WTC11 (cell line): ENCODE results near the gene COG4. TPM values are rescaled to one million over a fixed set of nuclear protein-coding genes. Genes with fewer than 3 reads are reported as not detected.

Experiments
- ATAC-seq: fragments of 200-7000 bp; cut with Tn5 transposase; 2 replicates; pipeline ENCODE4 v1.10.0; 2021; ENCODE audit warnings: mild to moderate bottlenecking, moderate library complexity
- CTCF ChIA-PET: fragments of 300-600 bp; sonication (Branson Sonifier 250); formaldehyde crosslinking; loops from one replicate; lab custom pipeline; 2021; ENCODE audit warnings: antibody characterized with exemption; lab: Charles Lee
- POLR2A ChIA-PET: fragments of 350-600 bp; sonication (Branson Sonifier 250); formaldehyde crosslinking; loops from one replicate; lab custom pipeline; 2021; ENCODE audit warnings: antibody characterized with exemption; lab: Charles Lee
- DNase-seq: peaks from one replicate; pipeline ENCODE4 v3.0.0; 2021; ENCODE audit warnings: low spot score
- H3K27ac Mint-ChIP-seq: 2 replicates; pipeline ENCODE4 v1.8.0; 2021; ENCODE audit warnings: mixed read lengths
- H3K27me3 Mint-ChIP-seq: 2 replicates; pipeline ENCODE4 v1.8.0; 2021; ENCODE audit warnings: low read depth, mild to moderate bottlenecking, moderate library complexity, mixed read lengths
- H3K36me3 Mint-ChIP-seq: 2 replicates; pipeline ENCODE4 v1.8.0; 2021; ENCODE audit warnings: mixed read lengths
- H3K4me1 Mint-ChIP-seq: 2 replicates; pipeline ENCODE4 v1.8.0; 2022; ENCODE audit warnings: mixed read lengths
- H3K4me3 Mint-ChIP-seq: 2 replicates; pipeline ENCODE4 v1.8.0; 2021; ENCODE audit warnings: mild to moderate bottlenecking, moderate library complexity, mixed read lengths
- H3K9me3 Mint-ChIP-seq: 2 replicates; pipeline ENCODE4 v1.8.0; 2021; ENCODE audit warnings: mixed read lengths
- CREM ChIP-seq: sonication (generic); formaldehyde crosslinking; IDR thresholded peaks from 2 replicates; pipeline ENCODE4 v1.8.1; 2022; ENCODE audit warnings: mild to moderate bottlenecking, missing genetic modification reagents, moderate library complexity
- FOXP1 ChIP-seq: sonication (generic); formaldehyde crosslinking; IDR thresholded peaks from 2 replicates; pipeline ENCODE4 v1.8.0; 2022; ENCODE audit warnings: missing genetic modification reagents, mild to moderate bottlenecking, moderate library complexity, borderline replicate concordance
- NFE2L1 ChIP-seq: sonication (generic); formaldehyde crosslinking; IDR thresholded peaks from 2 replicates; pipeline ENCODE4 v1.8.1; 2023; ENCODE audit warnings: missing genetic modification reagents
- TCF7 ChIP-seq: sonication (generic); formaldehyde crosslinking; IDR thresholded peaks from 2 replicates; pipeline ENCODE4 v1.8.0; 2022; ENCODE audit warnings: mild to moderate bottlenecking, low read depth, missing genetic modification reagents, moderate library complexity
- TEAD4 ChIP-seq: sonication (generic); formaldehyde crosslinking; IDR thresholded peaks from 2 replicates; pipeline ENCODE4 v1.8.0; 2022; ENCODE audit warnings: mild to moderate bottlenecking, missing genetic modification reagents
- ZNF121 ChIP-seq: sonication (generic); formaldehyde crosslinking; IDR thresholded peaks from 2 replicates; pipeline ENCODE4 v1.8.0; 2023; ENCODE audit warnings: missing genetic modification reagents
- ZNF263 ChIP-seq: sonication (generic); formaldehyde crosslinking; IDR thresholded peaks from 2 replicates; pipeline ENCODE4 v1.8.1; 2022; ENCODE audit warnings: low read depth, mild to moderate bottlenecking, moderate library complexity, missing genetic modification reagents
- ZNF396 ChIP-seq: fragments of 250-450 bp; sonication (Bioruptor Pico); IDR thresholded peaks from 2 replicates; pipeline ENCODE4 v1.8.0; 2021; ENCODE audit warnings: mild to moderate bottlenecking, moderate library complexity, borderline replicate concordance
- ZNF423 ChIP-seq: fragments of 250-450 bp; sonication (Bioruptor Pico); IDR thresholded peaks from 2 replicates; pipeline ENCODE4 v2.1.2; 2022; ENCODE audit warnings: mild to moderate bottlenecking, moderate library complexity
- total RNA-seq: library from RNA; stranded (reverse); gene quantifications from 3 replicates; pipeline ENCODE4 v1.2.3, GENCODE V29; 2021
- TF ChIP-seq, protein P1 (sequence below): sonication (generic); formaldehyde crosslinking; IDR thresholded peaks from 2 replicates; pipeline ENCODE4 v1.8.0; 2022; ENCODE audit warnings: mild to moderate bottlenecking, missing genetic modification reagents
- TF ChIP-seq, protein P2 (sequence below): sonication (generic); formaldehyde crosslinking; IDR thresholded peaks from 2 replicates; pipeline ENCODE4 v1.8.0; 2022; ENCODE audit warnings: missing genetic modification reagents
- TF ChIP-seq, protein P3 (sequence below): sonication (generic); formaldehyde crosslinking; IDR thresholded peaks from 2 replicates; pipeline ENCODE4 v1.8.1; 2023; ENCODE audit warnings: mild to moderate bottlenecking, missing genetic modification reagents, borderline replicate concordance
- TF ChIP-seq, protein P4 (sequence below): sonication (generic); formaldehyde crosslinking; IDR thresholded peaks from 2 replicates; pipeline ENCODE4 v1.8.1; 2022; ENCODE audit warnings: mild to moderate bottlenecking, missing genetic modification reagents, moderate library complexity, borderline replicate concordance
- TF ChIP-seq, protein P5 (sequence below): sonication (generic); formaldehyde crosslinking; IDR thresholded peaks from 2 replicates; pipeline ENCODE4 v1.8.1; 2022; ENCODE audit warnings: low read depth, mild to moderate bottlenecking, moderate library complexity, missing genetic modification reagents, borderline replicate concordance

The COG4 gene
- total RNA-seq, 1 experiment from 2014 or later: 56.6 TPM

DNA sequence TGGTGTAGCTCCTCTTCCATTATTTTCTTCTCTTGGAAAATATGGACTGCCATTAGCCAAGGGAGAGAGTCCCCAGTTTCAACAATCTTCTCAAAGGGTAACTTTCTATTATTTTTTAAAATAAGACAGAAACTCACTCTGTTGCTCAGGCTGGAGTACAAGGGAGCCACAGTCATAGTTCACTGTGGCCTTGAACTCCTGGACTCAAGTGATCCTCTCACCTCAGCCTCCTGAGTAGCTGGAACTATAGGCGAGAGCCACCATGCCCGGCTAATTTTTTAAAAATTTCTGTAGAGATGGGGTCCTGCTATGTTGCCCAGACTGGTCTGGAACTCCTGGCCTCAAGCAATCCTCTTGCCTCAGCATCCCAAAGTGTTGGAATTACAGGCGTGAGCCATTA is 13.1 kb downstream of the COG4 start:
- Mint-ChIP-seq H3K36me3 (peaks cover 48% of the 10 kb centered on the region), H3K27me3 (no peaks in the 10 kb centered on the region), H3K27ac (no peak overlapping the region), H3K4me3 (no peak overlapping the region)
- TF ChIP-seq ZNF263 (CRISPR knock-in tag) (no peak), TCF7 (CRISPR knock-in tag) (no peak), ZNF121 (no peak), TEAD4 (CRISPR knock-in tag) (no peak), CREM (no peak), ZNF396 (no peak), FOXP1 (CRISPR knock-in tag) (no peak)
- TF ChIP-seq, protein P1, sequence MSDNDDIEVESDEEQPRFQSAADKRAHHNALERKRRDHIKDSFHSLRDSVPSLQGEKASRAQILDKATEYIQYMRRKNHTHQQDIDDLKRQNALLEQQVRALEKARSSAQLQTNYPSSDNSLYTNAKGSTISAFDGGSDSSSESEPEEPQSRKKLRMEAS (CRISPR knock-in tag): no peak
- TF ChIP-seq, protein P2, sequence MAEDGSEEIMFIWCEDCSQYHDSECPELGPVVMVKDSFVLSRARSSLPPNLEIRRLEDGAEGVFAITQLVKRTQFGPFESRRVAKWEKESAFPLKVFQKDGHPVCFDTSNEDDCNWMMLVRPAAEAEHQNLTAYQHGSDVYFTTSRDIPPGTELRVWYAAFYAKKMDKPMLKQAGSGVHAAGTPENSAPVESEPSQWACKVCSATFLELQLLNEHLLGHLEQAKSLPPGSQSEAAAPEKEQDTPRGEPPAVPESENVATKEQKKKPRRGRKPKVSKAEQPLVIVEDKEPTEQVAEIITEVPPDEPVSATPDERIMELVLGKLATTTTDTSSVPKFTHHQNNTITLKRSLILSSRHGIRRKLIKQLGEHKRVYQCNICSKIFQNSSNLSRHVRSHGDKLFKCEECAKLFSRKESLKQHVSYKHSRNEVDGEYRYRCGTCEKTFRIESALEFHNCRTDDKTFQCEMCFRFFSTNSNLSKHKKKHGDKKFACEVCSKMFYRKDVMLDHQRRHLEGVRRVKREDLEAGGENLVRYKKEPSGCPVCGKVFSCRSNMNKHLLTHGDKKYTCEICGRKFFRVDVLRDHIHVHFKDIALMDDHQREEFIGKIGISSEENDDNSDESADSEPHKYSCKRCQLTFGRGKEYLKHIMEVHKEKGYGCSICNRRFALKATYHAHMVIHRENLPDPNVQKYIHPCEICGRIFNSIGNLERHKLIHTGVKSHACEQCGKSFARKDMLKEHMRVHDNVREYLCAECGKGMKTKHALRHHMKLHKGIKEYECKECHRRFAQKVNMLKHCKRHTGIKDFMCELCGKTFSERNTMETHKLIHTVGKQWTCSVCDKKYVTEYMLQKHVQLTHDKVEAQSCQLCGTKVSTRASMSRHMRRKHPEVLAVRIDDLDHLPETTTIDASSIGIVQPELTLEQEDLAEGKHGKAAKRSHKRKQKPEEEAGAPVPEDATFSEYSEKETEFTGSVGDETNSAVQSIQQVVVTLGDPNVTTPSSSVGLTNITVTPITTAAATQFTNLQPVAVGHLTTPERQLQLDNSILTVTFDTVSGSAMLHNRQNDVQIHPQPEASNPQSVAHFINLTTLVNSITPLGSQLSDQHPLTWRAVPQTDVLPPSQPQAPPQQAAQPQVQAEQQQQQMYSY (CRISPR knock-in tag): no peak
- TF ChIP-seq, protein P3, sequence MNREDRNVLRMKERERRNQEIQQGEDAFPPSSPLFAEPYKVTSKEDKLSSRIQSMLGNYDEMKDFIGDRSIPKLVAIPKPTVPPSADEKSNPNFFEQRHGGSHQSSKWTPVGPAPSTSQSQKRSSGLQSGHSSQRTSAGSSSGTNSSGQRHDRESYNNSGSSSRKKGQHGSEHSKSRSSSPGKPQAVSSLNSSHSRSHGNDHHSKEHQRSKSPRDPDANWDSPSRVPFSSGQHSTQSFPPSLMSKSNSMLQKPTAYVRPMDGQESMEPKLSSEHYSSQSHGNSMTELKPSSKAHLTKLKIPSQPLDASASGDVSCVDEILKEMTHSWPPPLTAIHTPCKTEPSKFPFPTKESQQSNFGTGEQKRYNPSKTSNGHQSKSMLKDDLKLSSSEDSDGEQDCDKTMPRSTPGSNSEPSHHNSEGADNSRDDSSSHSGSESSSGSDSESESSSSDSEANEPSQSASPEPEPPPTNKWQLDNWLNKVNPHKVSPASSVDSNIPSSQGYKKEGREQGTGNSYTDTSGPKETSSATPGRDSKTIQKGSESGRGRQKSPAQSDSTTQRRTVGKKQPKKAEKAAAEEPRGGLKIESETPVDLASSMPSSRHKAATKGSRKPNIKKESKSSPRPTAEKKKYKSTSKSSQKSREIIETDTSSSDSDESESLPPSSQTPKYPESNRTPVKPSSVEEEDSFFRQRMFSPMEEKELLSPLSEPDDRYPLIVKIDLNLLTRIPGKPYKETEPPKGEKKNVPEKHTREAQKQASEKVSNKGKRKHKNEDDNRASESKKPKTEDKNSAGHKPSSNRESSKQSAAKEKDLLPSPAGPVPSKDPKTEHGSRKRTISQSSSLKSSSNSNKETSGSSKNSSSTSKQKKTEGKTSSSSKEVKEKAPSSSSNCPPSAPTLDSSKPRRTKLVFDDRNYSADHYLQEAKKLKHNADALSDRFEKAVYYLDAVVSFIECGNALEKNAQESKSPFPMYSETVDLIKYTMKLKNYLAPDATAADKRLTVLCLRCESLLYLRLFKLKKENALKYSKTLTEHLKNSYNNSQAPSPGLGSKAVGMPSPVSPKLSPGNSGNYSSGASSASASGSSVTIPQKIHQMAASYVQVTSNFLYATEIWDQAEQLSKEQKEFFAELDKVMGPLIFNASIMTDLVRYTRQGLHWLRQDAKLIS: no peak
- TF ChIP-seq, protein P4, sequence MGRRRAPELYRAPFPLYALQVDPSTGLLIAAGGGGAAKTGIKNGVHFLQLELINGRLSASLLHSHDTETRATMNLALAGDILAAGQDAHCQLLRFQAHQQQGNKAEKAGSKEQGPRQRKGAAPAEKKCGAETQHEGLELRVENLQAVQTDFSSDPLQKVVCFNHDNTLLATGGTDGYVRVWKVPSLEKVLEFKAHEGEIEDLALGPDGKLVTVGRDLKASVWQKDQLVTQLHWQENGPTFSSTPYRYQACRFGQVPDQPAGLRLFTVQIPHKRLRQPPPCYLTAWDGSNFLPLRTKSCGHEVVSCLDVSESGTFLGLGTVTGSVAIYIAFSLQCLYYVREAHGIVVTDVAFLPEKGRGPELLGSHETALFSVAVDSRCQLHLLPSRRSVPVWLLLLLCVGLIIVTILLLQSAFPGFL: no peak
- TF ChIP-seq, protein P5, sequence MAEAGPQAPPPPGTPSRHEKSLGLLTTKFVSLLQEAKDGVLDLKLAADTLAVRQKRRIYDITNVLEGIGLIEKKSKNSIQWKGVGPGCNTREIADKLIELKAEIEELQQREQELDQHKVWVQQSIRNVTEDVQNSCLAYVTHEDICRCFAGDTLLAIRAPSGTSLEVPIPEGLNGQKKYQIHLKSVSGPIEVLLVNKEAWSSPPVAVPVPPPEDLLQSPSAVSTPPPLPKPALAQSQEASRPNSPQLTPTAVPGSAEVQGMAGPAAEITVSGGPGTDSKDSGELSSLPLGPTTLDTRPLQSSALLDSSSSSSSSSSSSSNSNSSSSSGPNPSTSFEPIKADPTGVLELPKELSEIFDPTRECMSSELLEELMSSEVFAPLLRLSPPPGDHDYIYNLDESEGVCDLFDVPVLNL (CRISPR knock-in tag): no peak
- TF ChIP-seq, all 79 proteins: peak for 0
- POLR2A ChIA-PET: no interaction called here
- no peaks in the 10 kb centered on the region for H3K4me1 Mint-ChIP-seq
- DNase-seq: no peak
- ATAC-seq: no peak
- CTCF ChIA-PET: no interaction called here
- no peaks in the 10 kb centered on the region for H3K9me3 Mint-ChIP-seq

DNA sequence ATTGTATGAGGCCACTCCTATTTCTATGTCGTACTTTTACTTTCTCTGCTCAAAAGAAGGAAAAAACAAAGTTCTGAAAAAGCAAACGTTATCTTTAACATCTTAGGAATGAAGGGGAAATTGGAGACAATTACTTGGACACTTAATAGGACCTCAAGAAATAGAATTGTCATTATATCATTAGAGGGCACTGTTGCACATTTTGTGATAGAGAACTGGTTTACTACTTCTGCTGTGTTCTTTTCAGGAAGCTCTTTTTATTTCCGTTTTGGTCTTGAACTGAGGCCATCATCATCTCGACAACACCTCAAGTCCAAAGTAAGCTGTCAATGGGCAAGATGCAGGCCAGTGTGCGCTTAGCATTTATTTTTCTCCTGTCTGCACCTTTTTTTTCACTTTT is 14.6 kb downstream of the COG4 start:
- no peaks in the 10 kb centered on the region for H3K9me3 Mint-ChIP-seq
- no peaks in the 10 kb centered on the region for H3K27me3 Mint-ChIP-seq
- no peak overlapping the region for H3K4me3 Mint-ChIP-seq
- H3K27ac Mint-ChIP-seq: no peak overlapping the region
- ATAC-seq (no peak), DNase-seq (no peak)
- H3K4me1 Mint-ChIP-seq: no peaks in the 10 kb centered on the region
- H3K36me3 Mint-ChIP-seq: peaks cover 45% of the 10 kb centered on the region
- TF ChIP-seq NFE2L1 (CRISPR knock-in tag) (no peak), ZNF423 (CRISPR knock-in tag) (no peak)
- ChIA-PET CTCF (interaction anchor here (0.5 to 1.2 kb wide), 4 partner anchors 96 to 150 kb away, joined by 3 to 4 read pairs (median 3); no protein-coding TSS in a partner anchor), POLR2A (no interaction called here)
